Spleen (tissue), 7 donors: ENCODE measurements around the gene LRRC4C.

ENCODE experiments used
- POLR2A ChIP-seq, 3 donors: fragments of 450-650 bp; IDR thresholded peaks; one replicate each; pipeline ENCODE4 v1.5.1; 2017; ENCODE audit warnings: antibody characterized with exemption in 3 of 3, mild to moderate bottlenecking in 1 of 3
- POLR2AphosphoS5 ChIP-seq, 3 donors: sonication (generic); formaldehyde crosslinking; IDR thresholded peaks; one replicate each; pipeline ENCODE4 v1.5.1; 2017; ENCODE audit warnings: antibody characterized with exemption in 3 of 3
- TF ChIP-seq, protein P1 (sequence below), 11 experiments: fragments of 200-600 bp in 7 of 11; fragments of 450-650 bp in 4 of 11; sonication (generic) in 4 of 11; IDR thresholded peaks in 8 of 11; conservative IDR thresholded peaks in 3 of 11; 1 replicate in 7 of 11; 2 replicates in 4 of 11; pipeline versions ENCODE4 v1.4.0 to v1.8.0; 2016 to 2021; ENCODE audit warnings: antibody characterized with exemption in 11 of 11, inconsistent platforms in 4 of 11, mild to moderate bottlenecking in 1 of 11
- donor health status: DM: no; HTN: no; CAD: no; lungs with moderate emphysema.
- donor health status: DM: no; HTN: no; CAD: no.
- donor health status: DM: no; HTN: no; CAD: no.

DNA sequence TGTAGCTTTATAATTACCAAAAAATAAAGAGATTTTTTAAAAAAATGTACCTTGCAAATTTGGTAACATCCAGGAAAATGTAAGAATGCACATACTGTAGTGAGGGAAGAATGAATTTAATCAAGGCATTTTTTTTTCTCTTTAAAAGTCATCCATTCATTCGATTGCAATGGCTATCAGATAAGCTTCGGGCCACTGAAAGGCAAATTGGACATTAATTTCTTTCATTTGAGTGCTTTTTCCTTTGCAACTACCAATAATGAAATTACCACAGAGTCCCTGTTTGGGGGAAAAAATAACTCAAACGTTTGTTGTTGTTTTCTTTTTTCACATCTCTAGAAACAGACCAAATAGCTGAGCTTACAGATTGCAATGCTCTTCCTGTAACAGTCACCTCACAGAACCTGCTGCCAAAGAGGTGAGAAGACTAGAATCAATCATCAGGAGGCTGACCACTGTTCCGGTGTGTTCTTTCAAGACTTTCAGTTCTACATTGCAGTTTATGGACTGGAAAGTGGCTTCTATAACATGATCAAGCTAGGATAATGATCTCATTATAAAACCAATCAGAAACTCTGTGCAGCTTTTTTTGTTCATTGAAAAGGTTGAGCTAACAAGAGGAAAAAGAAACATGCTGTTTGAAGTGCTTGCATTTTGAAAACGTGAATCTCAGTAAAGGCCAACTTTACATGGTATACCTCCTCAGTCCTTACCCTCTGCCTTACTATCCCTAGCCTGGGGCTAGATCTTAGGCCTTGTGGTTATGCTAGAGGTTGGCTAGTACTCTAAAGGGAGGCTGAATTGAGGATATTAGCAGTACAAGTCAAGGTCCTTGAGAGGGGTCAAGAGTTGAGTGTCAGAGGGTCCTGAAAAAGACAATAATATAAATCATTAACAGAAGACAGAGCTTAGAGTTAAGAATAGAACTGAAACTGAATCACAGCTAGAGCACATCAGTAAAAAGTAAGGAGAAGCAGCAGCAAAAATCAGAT is 1276.1 kb downstream of the LRRC4C start:
- TF ChIP-seq, protein P1, sequence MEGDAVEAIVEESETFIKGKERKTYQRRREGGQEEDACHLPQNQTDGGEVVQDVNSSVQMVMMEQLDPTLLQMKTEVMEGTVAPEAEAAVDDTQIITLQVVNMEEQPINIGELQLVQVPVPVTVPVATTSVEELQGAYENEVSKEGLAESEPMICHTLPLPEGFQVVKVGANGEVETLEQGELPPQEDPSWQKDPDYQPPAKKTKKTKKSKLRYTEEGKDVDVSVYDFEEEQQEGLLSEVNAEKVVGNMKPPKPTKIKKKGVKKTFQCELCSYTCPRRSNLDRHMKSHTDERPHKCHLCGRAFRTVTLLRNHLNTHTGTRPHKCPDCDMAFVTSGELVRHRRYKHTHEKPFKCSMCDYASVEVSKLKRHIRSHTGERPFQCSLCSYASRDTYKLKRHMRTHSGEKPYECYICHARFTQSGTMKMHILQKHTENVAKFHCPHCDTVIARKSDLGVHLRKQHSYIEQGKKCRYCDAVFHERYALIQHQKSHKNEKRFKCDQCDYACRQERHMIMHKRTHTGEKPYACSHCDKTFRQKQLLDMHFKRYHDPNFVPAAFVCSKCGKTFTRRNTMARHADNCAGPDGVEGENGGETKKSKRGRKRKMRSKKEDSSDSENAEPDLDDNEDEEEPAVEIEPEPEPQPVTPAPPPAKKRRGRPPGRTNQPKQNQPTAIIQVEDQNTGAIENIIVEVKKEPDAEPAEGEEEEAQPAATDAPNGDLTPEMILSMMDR (IDR thresholded peaks at IDR 0.05 in 8 of 11, conservative IDR thresholded peaks at IDR 0.05 in 3 of 11) = no peak
- TF ChIP-seq POLR2A (IDR thresholded peaks at IDR 0.05) (no peak), POLR2AphosphoS5 (IDR thresholded peaks at IDR 0.05) (no peak)
